OCI-LY3 (cell line): ENCODE measurements around the gene SLC39A13.

Source experiments
- H2AFZ ChIP-seq: fragments of 200-600, 300-600 bp; shearing (Covaris generic); 2 replicates; pipeline ENCODE4 v1.6.0; 2014; ENCODE audit warnings: antibody characterized with exemption, low read depth, low read length
- H3K27ac ChIP-seq: fragments of 200-600, 300-600 bp; sonication (generic); 2 replicates; pipeline ENCODE4 v1.5.1; 2014; ENCODE audit warnings: mild to moderate bottlenecking, low read length, moderate library complexity, mixed read lengths
- H3K27me3 ChIP-seq: fragments of 200-600, 300-600 bp; sonication (generic); 2 replicates; pipeline ENCODE4 v1.6.1; 2014; ENCODE audit warnings: low read depth, low read length, mixed read lengths
- H3K36me3 ChIP-seq: fragments of 200-600, 300-600 bp; sonication (generic); replicated peaks from 2 replicates; pipeline ENCODE3; 2014; ENCODE audit warnings: low read depth, low read length, mixed read lengths
- H3K4me1 ChIP-seq: fragments of 300-600, 200-600 bp; sonication (generic); 2 replicates; pipeline ENCODE4 v1.6.1; 2014; ENCODE audit warnings: low read length, mixed read lengths
- H3K4me2 ChIP-seq: fragments of 200-600, 300-600 bp; sonication (generic); 2 replicates; pipeline ENCODE4 v1.6.1; 2014; ENCODE audit warnings: low read length, mixed read lengths
- H3K4me3 ChIP-seq: fragments of 300-600, 200-600 bp; sonication (generic); 2 replicates; pipeline ENCODE4 v1.5.1; 2014; ENCODE audit warnings: antibody characterized with exemption, mild to moderate bottlenecking, low read length, moderate library complexity
- H3K79me2 ChIP-seq: fragments of 300-600, 200-600 bp; shearing (Covaris generic); 2 replicates; pipeline ENCODE4 v1.6.1; 2014; ENCODE audit warnings: mild to moderate bottlenecking, low read length, mixed read lengths
- H3K9ac ChIP-seq: fragments of 300-600, 200-600 bp; shearing (Covaris generic); 2 replicates; pipeline ENCODE4 v1.6.0; 2014; ENCODE audit warnings: mild to moderate bottlenecking, low read length, moderate library complexity
- H3K9me3 ChIP-seq: fragments of 200-600, 300-600 bp; shearing (Covaris generic); 2 replicates; pipeline ENCODE4 v1.6.1; 2014; ENCODE audit warnings: low read length, mixed read lengths; ENCODE audit not compliant: insufficient read depth
- H4K20me1 ChIP-seq: fragments of 200-600, 300-600 bp; sonication (generic); 2 replicates; pipeline ENCODE4 v1.6.1; 2016; ENCODE audit warnings: low read length, mixed read lengths; ENCODE audit not compliant: insufficient read depth
- EZH2phosphoT487 ChIP-seq: fragments of 200-600 bp; shearing (Covaris generic); IDR thresholded peaks from 2 replicates; pipeline ENCODE4 v1.6.1; 2018; ENCODE audit warnings: antibody characterized with exemption, mixed run types, low read depth
- TF ChIP-seq, protein P1 (sequence below): fragments of 200-600, 300-600 bp; sonication (generic); IDR thresholded peaks from 2 replicates; pipeline ENCODE4 v1.5.1; 2014; ENCODE audit warnings: antibody characterized with exemption, low read length, low read depth

The SLC39A13 gene

DNA sequence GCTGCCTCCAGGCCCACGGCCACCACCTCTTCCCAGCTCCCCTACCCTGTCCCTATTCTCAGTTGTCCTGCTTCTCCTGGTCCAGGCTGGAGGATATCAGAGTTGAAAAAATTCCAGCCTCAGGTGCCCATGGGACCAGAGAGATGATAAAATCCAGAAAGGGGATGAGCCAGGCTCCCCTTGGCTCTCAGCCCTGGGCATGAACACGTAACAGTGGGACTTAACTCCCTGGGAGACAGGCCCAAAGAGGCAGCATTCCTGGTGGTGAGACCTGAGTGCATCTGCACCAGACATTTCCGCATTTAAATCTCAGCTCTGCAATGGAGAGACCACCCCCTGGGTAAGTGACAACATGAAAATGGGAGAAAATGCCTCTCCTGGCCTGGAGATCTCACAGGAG lies 10.4 kb upstream of the SLC39A13 start:
- Histone ChIP-seq H3K9me3 (no peaks in the 10 kb centered on the region; the same call in 1 of the 2 replicates), H2AFZ (no peak overlapping the region), H4K20me1 (no peaks in the 10 kb centered on the region), H3K27ac (no peak overlapping the region), H3K9ac (no peak overlapping the region), H3K4me3 (no peak overlapping the region), H3K27me3 (no peaks in the 10 kb centered on the region), H3K36me3 (no peaks in the 10 kb centered on the region), H3K4me2 (no peak overlapping the region), H3K4me1 (peaks cover 41% of the 10 kb centered on the region), H3K79me2 (no peaks in the 10 kb centered on the region)
- TF ChIP-seq, protein P1, sequence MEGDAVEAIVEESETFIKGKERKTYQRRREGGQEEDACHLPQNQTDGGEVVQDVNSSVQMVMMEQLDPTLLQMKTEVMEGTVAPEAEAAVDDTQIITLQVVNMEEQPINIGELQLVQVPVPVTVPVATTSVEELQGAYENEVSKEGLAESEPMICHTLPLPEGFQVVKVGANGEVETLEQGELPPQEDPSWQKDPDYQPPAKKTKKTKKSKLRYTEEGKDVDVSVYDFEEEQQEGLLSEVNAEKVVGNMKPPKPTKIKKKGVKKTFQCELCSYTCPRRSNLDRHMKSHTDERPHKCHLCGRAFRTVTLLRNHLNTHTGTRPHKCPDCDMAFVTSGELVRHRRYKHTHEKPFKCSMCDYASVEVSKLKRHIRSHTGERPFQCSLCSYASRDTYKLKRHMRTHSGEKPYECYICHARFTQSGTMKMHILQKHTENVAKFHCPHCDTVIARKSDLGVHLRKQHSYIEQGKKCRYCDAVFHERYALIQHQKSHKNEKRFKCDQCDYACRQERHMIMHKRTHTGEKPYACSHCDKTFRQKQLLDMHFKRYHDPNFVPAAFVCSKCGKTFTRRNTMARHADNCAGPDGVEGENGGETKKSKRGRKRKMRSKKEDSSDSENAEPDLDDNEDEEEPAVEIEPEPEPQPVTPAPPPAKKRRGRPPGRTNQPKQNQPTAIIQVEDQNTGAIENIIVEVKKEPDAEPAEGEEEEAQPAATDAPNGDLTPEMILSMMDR, result no peak
- TF ChIP-seq EZH2phosphoT487, result no peak

DNA sequence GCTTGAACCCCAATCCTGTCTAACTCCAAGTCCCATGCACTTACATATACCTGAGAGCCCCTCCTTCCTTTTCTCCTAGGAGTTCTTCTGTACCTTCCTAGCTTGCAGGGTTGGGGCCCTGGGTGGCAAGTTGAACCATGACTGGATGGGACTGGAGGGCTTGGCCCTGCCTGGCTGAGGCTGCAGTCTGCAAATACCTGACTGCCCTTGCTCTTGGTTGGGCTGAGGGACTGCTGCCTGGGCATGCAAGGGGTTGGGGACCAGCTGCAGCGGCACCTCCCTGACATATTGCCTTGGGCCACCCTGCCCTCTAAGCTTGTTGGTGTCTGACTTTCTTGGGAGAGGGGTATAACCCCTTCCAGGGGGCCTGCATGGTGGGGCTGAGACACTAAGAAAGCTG lies 9.8 kb upstream of the SLC39A13 start:
- H3K79me2 ChIP-seq, result no peaks in the 10 kb centered on the region
- H3K27ac ChIP-seq, result no peak overlapping the region
- H3K27me3 ChIP-seq, result no peaks in the 10 kb centered on the region
- H4K20me1 ChIP-seq, result no peaks in the 10 kb centered on the region
- no peaks in the 10 kb centered on the region for H3K36me3 ChIP-seq
- no peak overlapping the region for H3K4me2 ChIP-seq
- H3K4me3 ChIP-seq, result no peak overlapping the region
- H2AFZ ChIP-seq, result no peak overlapping the region
- H3K9me3 ChIP-seq, result no peaks in the 10 kb centered on the region; the same call in 1 of the 2 replicates
- H3K9ac ChIP-seq, result no peak overlapping the region
- no peak for TF ChIP-seq EZH2phosphoT487
- TF ChIP-seq, protein P1, result no peak
- peaks cover 36% of the 10 kb centered on the region for H3K4me1 ChIP-seq

DNA sequence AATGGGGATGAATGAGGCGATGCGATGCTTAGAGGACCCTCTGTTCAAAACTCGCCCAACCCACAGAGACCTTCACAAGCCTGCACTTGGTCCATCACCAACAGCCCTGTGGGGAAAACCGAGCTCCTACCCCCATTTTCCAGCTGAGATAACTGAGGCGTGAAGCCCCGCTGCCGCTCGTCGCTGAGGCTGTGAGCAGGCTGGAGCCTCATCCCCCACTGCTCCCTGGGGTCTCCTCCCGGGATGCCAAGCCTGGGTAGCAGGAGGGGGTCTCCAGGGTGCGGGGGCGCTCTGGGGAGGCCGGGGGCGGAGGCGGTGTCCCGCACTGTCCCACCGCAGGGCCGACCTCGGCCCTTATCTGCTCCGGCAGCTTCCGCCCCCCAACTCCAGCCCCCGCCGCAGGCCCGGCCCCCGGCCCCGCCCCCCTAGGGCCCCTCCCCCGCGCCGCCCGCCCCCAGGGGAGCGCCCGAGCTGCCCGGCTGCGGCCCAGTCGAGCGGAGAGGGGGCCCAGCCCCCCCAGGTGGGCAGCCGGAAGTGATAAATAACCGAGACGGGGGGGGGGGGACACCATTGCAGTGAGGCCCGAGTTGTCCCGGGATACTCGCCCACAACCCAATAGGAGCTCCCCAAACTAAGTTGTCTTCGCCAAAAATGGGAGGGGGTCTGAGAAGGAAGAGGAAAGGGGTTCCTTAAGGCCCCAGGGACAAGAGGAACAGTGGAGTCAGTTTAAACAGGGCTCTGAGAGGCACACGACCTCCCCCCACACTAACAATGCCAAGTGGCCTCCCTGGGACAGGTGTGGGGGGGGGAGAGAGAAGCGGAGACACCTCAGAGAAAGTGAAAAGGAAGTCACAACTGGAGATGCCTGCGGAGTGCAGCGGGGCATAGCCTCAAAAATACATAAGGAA lies 8.3 kb upstream of the SLC39A13 start:
- Histone ChIP-seq H3K79me2 (no peaks in the 10 kb centered on the region), H2AFZ (peak overlapping the region; percentile 89), H4K20me1 (no peaks in the 10 kb centered on the region), H3K4me3 (peak overlapping the region; percentile 97), H3K27ac (peak overlapping the region; percentile 59), H3K4me1 (peaks cover 20% of the 10 kb centered on the region), H3K27me3 (no peaks in the 10 kb centered on the region), H3K9ac (peak overlapping the region; percentile 82), H3K36me3 (no peaks in the 10 kb centered on the region), H3K4me2 (peak overlapping the region; percentile 100), H3K9me3 (no peaks in the 10 kb centered on the region; the same call in 1 of the 2 replicates)
- TF ChIP-seq EZH2phosphoT487, result no peak
- TF ChIP-seq, protein P1, result no peak

DNA sequence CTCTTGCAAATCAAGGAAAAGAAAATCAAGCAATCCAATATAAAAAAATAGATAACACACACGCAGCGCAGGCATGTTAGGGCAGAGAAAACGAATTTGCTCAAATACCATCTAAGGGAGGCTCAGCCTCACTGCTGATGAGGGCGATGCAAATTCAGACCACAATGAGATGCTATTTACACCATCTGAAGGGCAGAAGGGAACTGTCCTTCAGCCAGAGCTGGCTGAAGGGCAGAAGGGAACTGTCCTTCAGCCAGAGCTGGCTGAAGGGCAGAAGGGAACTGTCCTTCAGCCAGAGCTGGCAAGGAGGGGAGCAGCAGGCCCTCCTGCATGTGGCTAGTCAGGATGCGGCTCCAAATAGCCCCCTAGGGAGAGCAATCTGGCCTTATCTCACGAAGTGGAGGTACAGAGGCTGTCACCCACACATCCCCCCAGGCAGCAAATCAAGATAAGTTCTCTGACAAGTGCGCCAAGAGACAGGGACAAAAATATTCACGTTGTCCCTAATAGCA lies 7.6 kb upstream of the SLC39A13 start:
- Histone ChIP-seq H3K9ac (peak overlapping the region; percentile 75), H3K27ac (peak overlapping the region; percentile 59), H3K4me3 (peak overlapping the region; percentile 97)

More for the DNA sequence above, 7.6 kb upstream of the SLC39A13 start:
- Histone ChIP-seq H4K20me1 (no peaks in the 10 kb centered on the region), H3K4me2 (peak overlapping the region; percentile 100), H2AFZ (peak overlapping the region; percentile 84), H3K27me3 (no peaks in the 10 kb centered on the region), H3K79me2 (no peaks in the 10 kb centered on the region), H3K9me3 (no peaks in the 10 kb centered on the region; the same call in 1 of the 2 replicates), H3K36me3 (no peaks in the 10 kb centered on the region), H3K4me1 (peaks cover 17% of the 10 kb centered on the region)
- TF ChIP-seq, protein P1, result no peak
